H9 (cell line): ENCODE measurements around the gene HOXD10. TPM values are rescaled to one million over a fixed set of nuclear protein-coding genes. Genes with fewer than 3 reads are reported as not detected.

Source experiments
- DNase-seq: peaks from one replicate; pipeline ENCODE4 v3.0.0-alpha.2; 2017
- H2AFZ ChIP-seq: one replicate; pipeline ENCODE4 v1.6.1; 2013; ENCODE audit warnings: mild to moderate bottlenecking, low read length, control low read depth, moderate library complexity
- H2AK5ac ChIP-seq: 2 replicates; pipeline ENCODE4 v1.6.1; 2013; ENCODE audit warnings: low read length, control low read depth, mixed read lengths; ENCODE audit not compliant: insufficient read length
- H2BK120ac ChIP-seq: one replicate; pipeline ENCODE4 v1.6.1; 2013; ENCODE audit warnings: low read depth, mild to moderate bottlenecking, low read length, control low read depth, inconsistent platforms; ENCODE audit not compliant: poor library complexity, severe bottlenecking
- H2BK12ac ChIP-seq: 2 replicates; pipeline ENCODE4 v1.6.1; 2013; ENCODE audit warnings: low read length, control low read depth, mixed read lengths, low read depth; ENCODE audit not compliant: insufficient read length
- H2BK15ac ChIP-seq: 2 replicates; pipeline ENCODE4 v1.6.1; 2013; ENCODE audit warnings: low read depth, low read length, control low read depth
- H2BK20ac ChIP-seq: one replicate; pipeline ENCODE4 v1.6.1; 2013; ENCODE audit warnings: low read depth, mild to moderate bottlenecking, low read length, control low read depth, inconsistent platforms; ENCODE audit not compliant: poor library complexity, severe bottlenecking
- H2BK5ac ChIP-seq: 2 replicates; pipeline ENCODE4 v1.6.1; 2013; ENCODE audit warnings: low read length, control low read depth, mixed read lengths; ENCODE audit not compliant: insufficient read length
- H3K14ac ChIP-seq: 2 replicates; pipeline ENCODE4 v1.6.1; 2013; ENCODE audit warnings: low read length, control low read depth; ENCODE audit not compliant: insufficient read depth
- H3K18ac ChIP-seq: 2 replicates; pipeline ENCODE4 v1.6.1; 2013; ENCODE audit warnings: low read depth, mild to moderate bottlenecking, mixed read lengths, low read length, control low read depth; ENCODE audit not compliant: insufficient read length
- H3K23ac ChIP-seq: 2 replicates; pipeline ENCODE4 v1.6.1; 2013; ENCODE audit warnings: low read length, control low read depth, mixed read lengths, low read depth; ENCODE audit not compliant: insufficient read length
- H3K23me2 ChIP-seq: 2 replicates; pipeline ENCODE4 v1.6.1; 2013; ENCODE audit warnings: low read depth, mild to moderate bottlenecking, mixed read lengths, low read length, control low read depth; ENCODE audit not compliant: insufficient read length, poor library complexity, severe bottlenecking
- H3K27ac ChIP-seq: 2 replicates; pipeline ENCODE4 v1.5.1; 2013; ENCODE audit warnings: low read length, control low read depth, mixed read lengths, low read depth; ENCODE audit not compliant: insufficient read length
- H3K27me3 ChIP-seq: 2 replicates; pipeline ENCODE4 v1.6.1; 2013; ENCODE audit warnings: low read length, control low read depth, inconsistent platforms; ENCODE audit not compliant: insufficient read depth
- H3K4ac ChIP-seq: 2 replicates; pipeline ENCODE4 v1.6.1; 2013; ENCODE audit warnings: low read depth, mild to moderate bottlenecking, control low read depth, inconsistent platforms, low read length, moderate library complexity
- H3K4me1 ChIP-seq: 2 replicates; pipeline ENCODE4 v1.6.1; 2013; ENCODE audit warnings: low read length, control low read depth, inconsistent platforms; ENCODE audit not compliant: insufficient read depth
- H3K4me2 ChIP-seq: 2 replicates; pipeline ENCODE4 v1.6.1; 2013; ENCODE audit warnings: low read length, control low read depth, mixed read lengths; ENCODE audit not compliant: insufficient read length, insufficient read depth
- H3K56ac ChIP-seq: 2 replicates; pipeline ENCODE4 v1.6.1; 2013; ENCODE audit warnings: low read depth, mild to moderate bottlenecking, mixed read lengths, low read length, control low read depth; ENCODE audit not compliant: insufficient read length
- H3K79me1 ChIP-seq: 2 replicates; pipeline ENCODE4 v1.6.1; 2013; ENCODE audit warnings: low read depth, mild to moderate bottlenecking, moderate library complexity, low read length, control low read depth, inconsistent platforms; ENCODE audit not compliant: insufficient read depth, poor library complexity, severe bottlenecking
- H3K79me2 ChIP-seq: 2 replicates; pipeline ENCODE4 v1.6.1; 2013; ENCODE audit warnings: low read length, control low read depth, inconsistent platforms; ENCODE audit not compliant: insufficient read depth
- H3K9ac ChIP-seq: 2 replicates; pipeline ENCODE4 v1.6.1; 2013; ENCODE audit warnings: low read length, control low read depth, mixed read lengths; ENCODE audit not compliant: insufficient read length; ENCODE audit errors: extremely low read depth
- H3K9me3 ChIP-seq: one replicate; pipeline ENCODE4 v1.6.1; 2013; ENCODE audit warnings: low read depth, low read length, inconsistent platforms; ENCODE audit not compliant: control insufficient read depth
- H3T11ph ChIP-seq: one replicate; pipeline ENCODE4 v1.6.1; 2013; ENCODE audit warnings: mild to moderate bottlenecking, low read length, control low read depth, inconsistent platforms
- H4K20me1 ChIP-seq: one replicate; pipeline ENCODE4 v1.6.1; 2013; ENCODE audit not compliant: control insufficient read depth, insufficient read length, insufficient read depth
- H4K5ac ChIP-seq: 2 replicates; pipeline ENCODE4 v1.6.1; 2013; ENCODE audit warnings: low read depth, mild to moderate bottlenecking, mixed read lengths, low read length, control low read depth; ENCODE audit not compliant: insufficient read length
- H4K8ac ChIP-seq: replicated peaks from 2 replicates; pipeline ENCODE4 v1.6.1; 2013; ENCODE audit warnings: low read length, control low read depth, mixed read lengths, low read depth; ENCODE audit not compliant: insufficient read length
- H4K91ac ChIP-seq: 2 replicates; pipeline ENCODE4 v1.6.1; 2013; ENCODE audit warnings: low read depth, mild to moderate bottlenecking, moderate library complexity, mixed read lengths, low read length, control low read depth; ENCODE audit not compliant: insufficient read length
- H3K27ac Mint-ChIP-seq, 3 experiments: 2 replicates in 2 of 3; 3 replicates in 1 of 3; pipeline ENCODE4 v1.8.0; 2020 to 2021; ENCODE audit warnings: mixed read lengths in 3 of 3, mild to moderate bottlenecking in 1 of 3, moderate library complexity in 1 of 3
- H3K27me3 Mint-ChIP-seq: 2 replicates; pipeline ENCODE4 v1.8.0; 2021; ENCODE audit warnings: low read depth, mild to moderate bottlenecking, moderate library complexity, mixed read lengths
- H3K36me3 Mint-ChIP-seq, 3 experiments: 2 replicates in 2 of 3; 3 replicates in 1 of 3; pipeline ENCODE4 v1.8.0; 2020 to 2021; ENCODE audit warnings: low read depth in 3 of 3, mixed read lengths in 3 of 3; ENCODE audit not compliant: insufficient read depth in 1 of 3
- H3K4me1 Mint-ChIP-seq, 2 experiments: 2 replicates each; pipeline ENCODE4 v1.8.0; 2020; ENCODE audit warnings: mixed read lengths in 2 of 2
- H3K4me3 Mint-ChIP-seq, 2 experiments: 2 replicates in 1 of 2; 3 replicates in 1 of 2; pipeline ENCODE4 v1.8.0; 2020 to 2021; ENCODE audit warnings: mild to moderate bottlenecking in 2 of 2, mixed read lengths in 2 of 2, moderate library complexity in 1 of 2
- H3K9me3 Mint-ChIP-seq, 2 experiments: 2 replicates in 1 of 2; 3 replicates in 1 of 2; pipeline ENCODE4 v1.8.0; 2020; ENCODE audit warnings: mild to moderate bottlenecking in 2 of 2, mixed read lengths in 2 of 2, moderate library complexity in 1 of 2
- WGBS: extraction: QIAGEN DNeasy Blood & Tissue Kit; methylation state at CpG from one replicate; pipeline ENCODE4 v1.1.7; 2013; ENCODE audit warnings: missing lambda C conversion rate, low lambda C conversion rate, mixed read lengths; ENCODE audit not compliant: insufficient read length; ENCODE audit errors: extremely low coverage; 5-methylcytosine and 5-hydroxymethylcytosine counted together
- total RNA-seq: library from RNA; stranded (reverse); gene quantifications from 2 replicates; pipeline ENCODE4 v1.2.1, GENCODE V29; 2021
- TF ChIP-seq, protein P1 (sequence below): fragments of 200-600 bp; sonication (generic); conservative IDR thresholded peaks from 3 replicates; pipeline ENCODE4 v1.8.0; 2021; ENCODE audit warnings: antibody characterized with exemption, mild to moderate bottlenecking

The HOXD10 gene
- total RNA-seq, 1 experiment from 2014 or later = not detected

DNA sequence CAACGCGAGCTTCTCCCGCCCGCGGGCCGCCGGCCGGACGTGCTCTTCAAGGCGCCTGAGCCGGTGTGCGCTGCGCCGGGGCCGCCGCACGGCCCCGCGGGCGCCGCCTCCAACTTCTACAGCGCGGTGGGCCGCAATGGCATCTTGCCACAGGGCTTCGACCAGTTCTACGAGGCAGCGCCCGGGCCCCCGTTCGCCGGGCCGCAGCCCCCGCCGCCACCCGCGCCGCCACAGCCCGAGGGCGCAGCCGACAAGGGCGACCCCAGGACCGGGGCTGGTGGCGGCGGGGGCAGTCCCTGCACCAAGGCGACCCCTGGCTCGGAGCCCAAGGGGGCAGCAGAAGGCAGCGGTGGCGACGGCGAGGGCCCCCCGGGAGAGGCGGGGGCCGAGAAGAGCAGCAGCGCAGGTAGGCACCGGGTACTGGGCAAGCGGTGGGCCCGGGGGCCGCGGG, 8.8 kb upstream of the HOXD10 start:
- H2BK15ac ChIP-seq = no peak overlapping the region
- peaks cover 93% of the 10 kb centered on the region for H3K27me3 ChIP-seq
- no peak overlapping the region for H2BK20ac ChIP-seq
- H3K23ac ChIP-seq = no peak overlapping the region
- H2AK5ac ChIP-seq = no peak overlapping the region
- H3K18ac ChIP-seq = no peak overlapping the region
- H3K56ac ChIP-seq = no peak overlapping the region
- no peak overlapping the region for H3K14ac ChIP-seq
- Mint-ChIP-seq H3K9me3 (peaks cover 0 to 14% of the 10 kb centered on the region in 2 experiments), H3K27ac (no peak overlapping the region), H3K36me3 (no peaks in the 10 kb centered on the region; a peak in 2 of 7 replicates), H3K4me3 (no peak overlapping the region), H3K27me3 (peaks cover 96% of the 10 kb centered on the region), H3K4me1 (peaks cover 14 to 40% of the 10 kb centered on the region in 2 experiments)
- H3K9ac ChIP-seq = no peak overlapping the region
- no peak overlapping the region for H3K27ac ChIP-seq
- H2BK12ac ChIP-seq = no peak overlapping the region
- H4K8ac ChIP-seq = no peak overlapping the region
- no peaks in the 10 kb centered on the region for H3K79me1 ChIP-seq
- no peak overlapping the region for H2AFZ ChIP-seq
- no peak overlapping the region for H4K91ac ChIP-seq
- TF ChIP-seq, protein P1, sequence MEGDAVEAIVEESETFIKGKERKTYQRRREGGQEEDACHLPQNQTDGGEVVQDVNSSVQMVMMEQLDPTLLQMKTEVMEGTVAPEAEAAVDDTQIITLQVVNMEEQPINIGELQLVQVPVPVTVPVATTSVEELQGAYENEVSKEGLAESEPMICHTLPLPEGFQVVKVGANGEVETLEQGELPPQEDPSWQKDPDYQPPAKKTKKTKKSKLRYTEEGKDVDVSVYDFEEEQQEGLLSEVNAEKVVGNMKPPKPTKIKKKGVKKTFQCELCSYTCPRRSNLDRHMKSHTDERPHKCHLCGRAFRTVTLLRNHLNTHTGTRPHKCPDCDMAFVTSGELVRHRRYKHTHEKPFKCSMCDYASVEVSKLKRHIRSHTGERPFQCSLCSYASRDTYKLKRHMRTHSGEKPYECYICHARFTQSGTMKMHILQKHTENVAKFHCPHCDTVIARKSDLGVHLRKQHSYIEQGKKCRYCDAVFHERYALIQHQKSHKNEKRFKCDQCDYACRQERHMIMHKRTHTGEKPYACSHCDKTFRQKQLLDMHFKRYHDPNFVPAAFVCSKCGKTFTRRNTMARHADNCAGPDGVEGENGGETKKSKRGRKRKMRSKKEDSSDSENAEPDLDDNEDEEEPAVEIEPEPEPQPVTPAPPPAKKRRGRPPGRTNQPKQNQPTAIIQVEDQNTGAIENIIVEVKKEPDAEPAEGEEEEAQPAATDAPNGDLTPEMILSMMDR = no peak
- no peak overlapping the region for H3K4ac ChIP-seq
- H3T11ph ChIP-seq = no peak overlapping the region
- no CpG with 5 or more reads among the region's 59 CpGs for WGBS
- no peaks in the 10 kb centered on the region for H3K9me3 ChIP-seq
- H4K5ac ChIP-seq = no peak overlapping the region
- peak; percentile 26 for DNase-seq
- no peaks in the 10 kb centered on the region for H3K23me2 ChIP-seq
- no peak overlapping the region for H2BK120ac ChIP-seq
- H3K4me1 ChIP-seq = no peaks in the 10 kb centered on the region
- H2BK5ac ChIP-seq = no peak overlapping the region
- no peaks in the 10 kb centered on the region for H4K20me1 ChIP-seq
- no peak overlapping the region for H3K4me2 ChIP-seq
- no peaks in the 10 kb centered on the region for H3K79me2 ChIP-seq
